Mucosa of descending colon (tissue), 3 donors: Measurements from ENCODE around the gene MAP4. TPM values are rescaled to one million over a fixed set of nuclear protein-coding genes. Genes with fewer than 3 reads are reported as not detected.

Experiments used
- ATAC-seq: fragments of 200-7000 bp; cut with Tn5 transposase; one replicate; pipeline ENCODE4 v1.9.1; 2020; ENCODE audit warnings: mild to moderate bottlenecking, moderate library complexity
- DNase-seq, 3 donors: peaks; one replicate each; pipeline ENCODE4 v3.0.0-alpha.2; 2020
- H3K36me3 ChIP-seq: fragments of 200-600 bp; one replicate; pipeline ENCODE4 v1.8.0; 2021; ENCODE audit warnings: low read depth, mild to moderate bottlenecking
- H3K4me1 ChIP-seq: fragments of 200-600 bp; one replicate; pipeline ENCODE4 v1.8.0; 2021; ENCODE audit warnings: low read depth, mild to moderate bottlenecking
- H3K4me3 ChIP-seq: fragments of 200-600 bp; one replicate; pipeline ENCODE4 v1.8.0; 2021; ENCODE audit warnings: mild to moderate bottlenecking
- H3K9me3 ChIP-seq: fragments of 200-600 bp; one replicate; pipeline ENCODE4 v1.8.0; 2021; ENCODE audit warnings: mild to moderate bottlenecking
- intact Hi-C, 2 donors: fragments of 100-400 bp; cut with DNase I in 1 of 2; cut with micrococcal nuclease in 1 of 2; formaldehyde crosslinking; loops; one replicate each; pipeline versions ENCODE4 v1.11.0 to v1.11.1; 2022; cut with DNase I, micrococcal nuclease
- total RNA-seq, 3 donors: library from RNA; stranded (reverse); fragmentation: NEBNext Ultra II Directional in 2 of 3; extraction: Animal tissue kit (Norgen Biotek cat#: 25700) in 2 of 3; gene quantifications; one replicate each; pipeline versions ENCODE4 v1.2.1 to v1.2.4, GENCODE V29; 2021 to 2023
- TF ChIP-seq, protein P1 (sequence below): fragments of 200-600 bp; IDR thresholded peaks from one replicate; pipeline ENCODE4 v1.8.0; 2022; ENCODE audit warnings: antibody characterized with exemption, mild to moderate bottlenecking
- donor health status: DM: no; HTN: no; CAD: no; lungs with moderate emphysema.
- donor health status: DM: no; HTN: no; CAD: no.
- donor health status: DM: no; HTN: yes; CAD: no.

The MAP4 gene
- total RNA-seq, 3 donors from 2014 or later, result 104 to 316 (median 109) TPM

DNA sequence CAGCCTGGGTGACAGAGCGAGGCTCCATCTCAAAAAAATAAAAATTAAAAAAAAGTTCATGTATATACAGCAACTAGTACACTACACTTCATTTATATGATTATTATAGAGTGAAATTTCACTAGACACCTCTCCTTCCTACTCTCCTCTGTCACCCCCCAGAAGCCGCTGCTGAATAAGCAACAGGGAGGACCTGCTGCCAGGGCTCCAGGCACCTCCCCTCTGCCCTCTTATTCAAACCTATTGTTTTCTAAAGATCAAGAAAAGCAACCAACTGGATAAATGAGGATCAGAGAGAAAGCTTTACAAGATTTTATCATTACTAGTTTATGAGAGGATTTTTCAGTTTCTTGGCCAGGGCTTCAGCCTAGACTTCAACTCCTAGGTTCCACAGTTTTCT lies 141.8 kb downstream of the MAP4 start:
- Histone ChIP-seq H3K9me3 (no peaks in the 10 kb centered on the region), H3K4me1 (no peaks in the 10 kb centered on the region), H3K36me3 (no peaks in the 10 kb centered on the region), H3K4me3 (no peak overlapping the region)
- DNase-seq, result no peak
- ATAC-seq, result no peak
- intact Hi-C loops, result no loop called here
- TF ChIP-seq, protein P1, sequence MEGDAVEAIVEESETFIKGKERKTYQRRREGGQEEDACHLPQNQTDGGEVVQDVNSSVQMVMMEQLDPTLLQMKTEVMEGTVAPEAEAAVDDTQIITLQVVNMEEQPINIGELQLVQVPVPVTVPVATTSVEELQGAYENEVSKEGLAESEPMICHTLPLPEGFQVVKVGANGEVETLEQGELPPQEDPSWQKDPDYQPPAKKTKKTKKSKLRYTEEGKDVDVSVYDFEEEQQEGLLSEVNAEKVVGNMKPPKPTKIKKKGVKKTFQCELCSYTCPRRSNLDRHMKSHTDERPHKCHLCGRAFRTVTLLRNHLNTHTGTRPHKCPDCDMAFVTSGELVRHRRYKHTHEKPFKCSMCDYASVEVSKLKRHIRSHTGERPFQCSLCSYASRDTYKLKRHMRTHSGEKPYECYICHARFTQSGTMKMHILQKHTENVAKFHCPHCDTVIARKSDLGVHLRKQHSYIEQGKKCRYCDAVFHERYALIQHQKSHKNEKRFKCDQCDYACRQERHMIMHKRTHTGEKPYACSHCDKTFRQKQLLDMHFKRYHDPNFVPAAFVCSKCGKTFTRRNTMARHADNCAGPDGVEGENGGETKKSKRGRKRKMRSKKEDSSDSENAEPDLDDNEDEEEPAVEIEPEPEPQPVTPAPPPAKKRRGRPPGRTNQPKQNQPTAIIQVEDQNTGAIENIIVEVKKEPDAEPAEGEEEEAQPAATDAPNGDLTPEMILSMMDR, result no peak

DNA sequence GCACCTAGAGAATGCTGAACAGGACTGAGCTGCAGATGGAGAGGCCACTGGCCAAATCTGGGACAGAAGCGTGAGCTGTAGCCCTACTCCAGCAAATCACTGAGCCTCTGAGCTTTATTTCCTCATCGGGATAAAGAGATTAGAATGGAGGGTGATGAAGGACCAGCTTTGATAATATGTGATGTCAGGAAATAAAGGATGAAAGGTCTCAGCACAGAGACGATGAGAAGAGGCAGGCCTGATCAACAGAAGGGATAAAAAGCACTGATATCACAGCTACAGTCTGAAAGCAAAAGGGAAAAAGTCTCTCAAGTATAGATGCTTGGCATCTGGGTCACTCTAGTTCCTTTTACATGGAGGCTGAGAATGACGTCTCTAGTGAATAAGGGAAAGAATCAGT lies 143.3 kb downstream of the MAP4 start:
- H3K4me3 ChIP-seq, result no peak overlapping the region
- H3K4me1 ChIP-seq, result no peaks in the 10 kb centered on the region
- H3K36me3 ChIP-seq, result peaks cover 5% of the 10 kb centered on the region
- ATAC-seq, result no peak
- no peaks in the 10 kb centered on the region for H3K9me3 ChIP-seq
- DNase-seq, result no peak
- TF ChIP-seq, protein P1, result no peak
- intact Hi-C loops, result no loop called here

DNA sequence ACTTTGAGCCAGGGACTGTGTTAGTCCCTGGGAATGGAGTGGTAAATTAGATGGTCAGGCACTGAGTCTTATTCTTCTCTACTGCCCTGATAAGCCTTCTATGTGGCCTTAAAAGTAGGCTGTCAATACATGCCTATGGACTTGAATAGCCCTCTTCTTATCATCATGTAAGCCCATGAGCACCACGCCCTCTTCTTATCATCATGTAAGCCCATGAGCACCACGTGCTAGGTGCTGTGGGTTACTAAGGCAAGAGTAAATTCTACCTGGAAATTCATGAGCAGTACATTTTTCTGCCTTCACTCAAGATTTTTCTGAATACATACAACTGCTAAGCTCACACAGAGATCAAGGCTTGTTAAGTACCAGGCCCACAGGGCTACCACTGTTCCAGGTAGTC lies 144.8 kb downstream of the MAP4 start:
- Histone ChIP-seq H3K36me3 (peaks cover 5% of the 10 kb centered on the region), H3K4me3 (no peak overlapping the region), H3K4me1 (no peaks in the 10 kb centered on the region), H3K9me3 (no peaks in the 10 kb centered on the region)
- DNase-seq (no peak), ATAC-seq (peak; percentile 22)
- TF ChIP-seq, protein P1, result no peak
- intact Hi-C loops, result no loop called here

DNA sequence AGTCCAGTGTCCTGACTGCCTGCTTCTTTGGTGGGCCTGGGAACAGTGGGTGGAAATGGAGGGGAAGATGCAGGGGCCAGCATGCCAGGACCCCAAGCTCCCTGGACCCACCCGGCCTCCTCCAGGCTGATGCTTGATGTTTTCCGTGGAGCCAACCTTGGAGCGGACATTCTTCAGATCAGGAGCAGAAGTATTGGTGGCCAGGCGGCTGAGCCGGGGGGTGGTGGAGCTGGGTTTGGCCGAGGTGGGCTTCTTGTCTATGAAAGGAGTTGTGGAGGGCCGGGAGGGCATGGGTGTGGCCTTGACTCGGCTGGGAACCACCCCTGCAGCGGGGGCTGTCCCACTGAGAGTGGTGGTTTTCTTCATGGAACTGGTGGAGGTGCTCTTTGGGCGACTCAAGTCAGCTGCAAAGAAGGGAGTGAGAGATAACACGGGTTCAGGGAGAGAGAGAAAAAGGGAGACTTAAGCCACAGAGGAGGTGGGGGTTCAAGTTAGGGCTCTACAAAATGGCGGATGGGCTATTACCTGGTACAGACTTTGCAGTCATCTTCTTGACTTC lies 145.4 kb downstream of the MAP4 start:
- no peaks in the 10 kb centered on the region for H3K9me3 ChIP-seq
- H3K4me1 ChIP-seq, result no peaks in the 10 kb centered on the region
- H3K4me3 ChIP-seq, result no peak overlapping the region
- DNase-seq (no peak), ATAC-seq (no peak)
- intact Hi-C loops, result no loop called here
- TF ChIP-seq, protein P1, result no peak
- H3K36me3 ChIP-seq, result peaks cover 5% of the 10 kb centered on the region

DNA sequence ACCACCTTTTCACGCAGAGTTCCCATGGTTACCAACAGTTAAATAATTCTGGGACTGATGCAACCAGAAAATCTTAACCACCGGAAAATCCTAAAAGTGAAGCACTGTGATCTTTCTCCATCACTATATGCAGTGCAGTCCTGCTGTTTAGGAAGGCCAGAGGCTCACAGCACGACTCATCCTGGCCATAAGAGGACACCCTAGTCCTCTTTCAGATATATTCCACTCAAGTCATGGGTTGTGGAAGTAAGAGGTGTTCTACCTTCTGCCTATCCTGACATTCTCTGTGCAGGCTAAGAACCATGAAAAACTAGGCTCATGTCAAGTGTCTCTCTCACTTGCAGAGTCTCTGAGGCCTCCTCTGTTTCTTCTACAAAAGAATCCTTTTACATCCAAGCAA lies 146.1 kb downstream of the MAP4 start:
- Histone ChIP-seq H3K4me3 (no peak overlapping the region), H3K9me3 (no peaks in the 10 kb centered on the region), H3K4me1 (no peaks in the 10 kb centered on the region), H3K36me3 (peaks cover 5% of the 10 kb centered on the region)
- no peak for DNase-seq
- intact Hi-C loops, result no loop called here
- no peak for ATAC-seq
- TF ChIP-seq, protein P1, result no peak

DNA sequence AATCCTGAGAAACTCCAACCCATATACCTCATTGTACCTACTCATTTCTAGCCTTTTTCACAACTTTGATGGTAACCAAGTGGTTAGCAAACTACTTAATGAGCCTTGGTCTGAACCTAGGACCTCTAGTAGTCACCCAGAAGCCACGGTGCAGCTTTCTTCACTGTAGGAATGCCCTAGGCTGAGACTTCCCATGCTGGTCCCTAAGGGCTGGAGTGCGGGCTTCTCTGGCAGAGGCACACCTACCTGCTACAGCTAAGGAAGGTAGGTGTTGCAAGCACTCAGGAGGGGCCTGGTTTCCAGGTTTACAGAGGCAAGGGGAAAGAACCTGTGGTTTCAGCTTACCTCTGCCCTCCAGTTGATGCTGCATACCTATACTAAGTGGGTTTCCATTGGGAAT lies 147.9 kb downstream of the MAP4 start:
- ATAC-seq, result no peak
- no peaks in the 10 kb centered on the region for H3K4me1 ChIP-seq
- no peak overlapping the region for H3K4me3 ChIP-seq
- TF ChIP-seq, protein P1, result no peak
- H3K36me3 ChIP-seq, result peaks cover 5% of the 10 kb centered on the region
- H3K9me3 ChIP-seq, result no peaks in the 10 kb centered on the region
- intact Hi-C loops, result no loop called here
- no peak for DNase-seq
